Endothelial cell of umbilical vein (primary cell): Measurements from ENCODE around the gene FXYD3. TPM values are rescaled to one million over a fixed set of nuclear protein-coding genes. Genes with fewer than 3 reads are reported as not detected.

ENCODE experiments used
- BruUV-seq: library from RNA; stranded (reverse); fragments of 400-500 nt; replicated peaks from 2 replicates; lab custom pipeline; 2021; lab: Mats Ljungman, UMichigan
- CTCF ChIA-PET: fragments of 300-600, 350-600 bp; sonication (Branson Sonifier 250); formaldehyde crosslinking; loops from one replicate; lab custom pipeline; 2021; ENCODE audit warnings: antibody characterized with exemption, inconsistent platforms; lab: Charles Lee
- POLR2A ChIA-PET: fragments of 300-600, 350-600 bp; sonication (Branson Sonifier 250); formaldehyde crosslinking; loops from one replicate; lab custom pipeline; 2021; ENCODE audit warnings: antibody characterized with exemption, inconsistent platforms; lab: Charles Lee
- DNase-seq: peaks from one replicate; pipeline ENCODE4 v3.0.0-alpha.2; 2011; ENCODE audit warnings: low read depth, low spot score
- FAIRE-seq: peaks from 2 replicates; lab custom pipeline; 2011; peaks lifted over from hg19 to GRCh38; lab: Jason Lieb, UNC
- H2AFZ ChIP-seq: 2 replicates; pipeline ENCODE4 v1.6.0; 2012; ENCODE audit warnings: low read depth, low read length, control low read depth, inconsistent platforms
- H3K27ac ChIP-seq: 2 replicates; pipeline ENCODE4 v1.5.1; 2011; ENCODE audit warnings: low read depth, mild to moderate bottlenecking, control low read depth, low read length, moderate library complexity; ENCODE audit not compliant: insufficient read depth
- H3K27me3 ChIP-seq, 2 experiments: 2 replicates each; pipeline versions ENCODE4 v1.6.0 to v1.6.1; 2011; ENCODE audit warnings: low read length in 2 of 2, mixed read lengths in 1 of 2; ENCODE audit not compliant: control insufficient read depth in 2 of 2, insufficient read depth in 2 of 2
- H3K36me3 ChIP-seq, 2 experiments: 2 replicates in 1 of 2; 3 replicates in 1 of 2; pipeline ENCODE4 v1.5.1; 2011; ENCODE audit warnings: low read length in 2 of 2, mild to moderate bottlenecking in 1 of 2, moderate library complexity in 1 of 2; ENCODE audit not compliant: control insufficient read depth in 2 of 2, insufficient read depth in 2 of 2; ENCODE audit errors: extremely low read depth in 1 of 2
- H3K4me1 ChIP-seq: 3 replicates; pipeline ENCODE4 v1.5.1; 2011; ENCODE audit warnings: mild to moderate bottlenecking, low read length; ENCODE audit not compliant: control insufficient read depth, insufficient read depth; ENCODE audit errors: extremely low read depth
- H3K4me2 ChIP-seq: 2 replicates; pipeline ENCODE4 v1.6.1; 2011; ENCODE audit warnings: low read length, control low read depth, mixed read lengths; ENCODE audit not compliant: insufficient read depth
- H3K4me3 ChIP-seq, 3 experiments: fragments of 200-600 bp in 1 of 3; sonication (generic), shearing (Covaris generic) in 1 of 3; replicated peaks in 1 of 3; 2 replicates each; pipeline ENCODE4 v1.5.1; 2011 to 2016; ENCODE audit warnings: control low read depth in 3 of 3, low read length in 3 of 3, mild to moderate bottlenecking in 2 of 3, inconsistent platforms in 1 of 3, low read depth in 1 of 3, moderate library complexity in 1 of 3; ENCODE audit not compliant: insufficient read depth in 1 of 3
- H3K79me2 ChIP-seq: 2 replicates; pipeline ENCODE4 v1.6.0; 2012; ENCODE audit warnings: low read length, inconsistent platforms; ENCODE audit not compliant: control insufficient read depth, insufficient read depth
- H3K9ac ChIP-seq: replicated peaks from 2 replicates; pipeline ENCODE3; 2011; ENCODE audit warnings: low read length, control low read depth; ENCODE audit not compliant: insufficient read depth; ENCODE audit errors: extremely low read depth
- H3K9me1 ChIP-seq: replicated peaks from 3 replicates; pipeline ENCODE4 v1.6.0; 2011; ENCODE audit warnings: mild to moderate bottlenecking, low read length; ENCODE audit not compliant: control insufficient read depth, insufficient read depth; ENCODE audit errors: extremely low read depth
- H3K9me3 ChIP-seq: replicated peaks from 2 replicates; pipeline ENCODE4 v1.5.1; 2012; ENCODE audit warnings: low read length, inconsistent platforms; ENCODE audit not compliant: control insufficient read depth, insufficient read depth
- H4K20me1 ChIP-seq: replicated peaks from 2 replicates; pipeline ENCODE3; 2011; ENCODE audit warnings: mild to moderate bottlenecking, low read length; ENCODE audit not compliant: control insufficient read depth, insufficient read depth; ENCODE audit errors: extremely low read depth
- CTCF ChIP-seq, 2 donors: IDR thresholded peaks; 1 replicate in 1 of 2; 2 replicates in 1 of 2; pipeline ENCODE4 v1.5.1; 2011; ENCODE audit warnings: low read length in 2 of 2, mild to moderate bottlenecking in 2 of 2, moderate library complexity in 2 of 2, control low read depth in 1 of 2, inconsistent platforms in 1 of 2, low read depth in 1 of 2; ENCODE audit not compliant: insufficient read depth in 1 of 2; ENCODE audit errors: extremely low read depth in 1 of 2
- EZH2 ChIP-seq: IDR thresholded peaks from 2 replicates; pipeline ENCODE4 v1.6.1; 2012; ENCODE audit warnings: borderline replicate concordance, low read depth, mild to moderate bottlenecking, moderate library complexity, low read length, inconsistent platforms; ENCODE audit not compliant: severe bottlenecking
- FOS ChIP-seq: IDR thresholded peaks from 2 replicates; pipeline ENCODE4 v1.6.1; 2011; ENCODE audit warnings: mild to moderate bottlenecking, low read length, moderate library complexity, borderline replicate concordance; ENCODE audit not compliant: insufficient read depth
- GATA2 ChIP-seq: IDR thresholded peaks from 2 replicates; pipeline ENCODE4 v1.7.0; 2011; ENCODE audit warnings: low read depth, mild to moderate bottlenecking, moderate library complexity, mixed read lengths, low read length; ENCODE audit not compliant: insufficient read length, insufficient read depth
- JUN ChIP-seq: IDR thresholded peaks from 2 replicates; pipeline ENCODE4 v1.6.1; 2011; ENCODE audit warnings: borderline replicate concordance, low read depth; ENCODE audit not compliant: insufficient read length, insufficient read depth
- MAX ChIP-seq: IDR thresholded peaks from 2 replicates; pipeline ENCODE4 v1.6.1; 2011; ENCODE audit not compliant: insufficient read depth, insufficient read length
- MYC ChIP-seq: IDR thresholded peaks from one replicate; pipeline ENCODE4 v1.6.1; 2011; ENCODE audit warnings: mild to moderate bottlenecking, low read depth, low read length
- POLR2A ChIP-seq: IDR thresholded peaks from 2 replicates; pipeline ENCODE4 v1.6.1; 2012; ENCODE audit warnings: low read depth, mild to moderate bottlenecking, control low read depth, low read length
- POLR2AphosphoS5 ChIP-seq: IDR thresholded peaks from 2 replicates; pipeline ENCODE4 v1.6.1; 2012; ENCODE audit warnings: low read depth, mild to moderate bottlenecking, control low read depth, low read length, moderate library complexity; ENCODE audit not compliant: insufficient read depth
- dilution Hi-C: fragments of 300-500 bp; cut with MboI; formaldehyde crosslinking; loops from one replicate; pipeline ENCODE4 v1.15.0; 2019; ENCODE audit warnings: low sequenced_read_pairs; ENCODE audit not compliant: extremely low pct_ligation_motif_present
- intact Hi-C: fragments of 100-400 bp; cut with micrococcal nuclease; formaldehyde crosslinking; loops from one replicate; pipeline ENCODE4 v1.10.0; 2022
- polyA plus RNA-seq, 4 experiments: library from polyadenylated mRNA; depleted of rRNA in 3 of 4; stranded (reverse) in 3 of 4; unstranded in 1 of 4; fragments of >200 nt; gene quantifications; 2 replicates each; pipeline versions ENCODE4 v1.2.1 to v1.2.3, GENCODE V29; 2011 to 2012; ENCODE audit warnings: missing spikeins in 1 of 4
- small RNA-seq: library from RNA; depleted of rRNA; stranded (forward); fragments of <200 nt; gene quantifications from one replicate; pipeline ENCODE3, GENCODE V24; 2012; ENCODE audit warnings: low replicate concordance, low read depth; ENCODE audit not compliant: insufficient read depth, insufficient read length
- total RNA-seq: library from RNA; stranded (reverse); gene quantifications from 2 replicates; pipeline ENCODE4 v1.2.3, GENCODE V29; 2021

Gene FXYD3
- total and polyA plus RNA-seq, 2 donors (not counting 3 experiments of a cell fraction or from before 2014, with no cell fraction given): not detected

GRCh38 chr19:35171730-35172129 is 56.1 kb downstream of the FXYD3 start:
- Histone ChIP-seq H3K79me2 (no peaks in the 10 kb centered on the region), H3K9me3 (no peaks in the 10 kb centered on the region), H3K27ac (no peak overlapping the region), H3K9ac (no peak overlapping the region), H3K36me3 (peaks cover 3 to 7% of the 10 kb centered on the region in 2 experiments), H3K9me1 (no peaks in the 10 kb centered on the region), H2AFZ (no peak overlapping the region), H4K20me1 (no peaks in the 10 kb centered on the region), H3K4me3 (no peak overlapping the region), H3K4me2 (no peak overlapping the region), H3K4me1 (no peaks in the 10 kb centered on the region), H3K27me3 (no peaks in the 10 kb centered on the region)
- no TSS peak for BruUV-seq
- DNase-seq (no peak), FAIRE-seq (no peak)
- intact Hi-C loops (no loop called here), dilution Hi-C loops (no loop called here)
- TF ChIP-seq GATA2 (no peak), JUN (no peak), EZH2 (no peak), MAX (no peak), FOS (no peak), CTCF (IDR thresholded peaks at IDR 0.05; ENCODE audit: extremely low read depth in 1 of 2, insufficient read depth in 1 of 2, low read depth in 1 of 2, low read length in 2 of 2) (no peak), POLR2A (no peak), POLR2AphosphoS5 (no peak), MYC (no peak)
- POLR2A ChIA-PET: no interaction called here
- CTCF ChIA-PET: interaction anchor here (1.5 to 1.8 kb wide), 2 partner anchors 18 to 30 kb away, joined by 3 to 6 read pairs; partner anchors contain the start of gene FXYD5

Small RNA genes within 50 kb of the gene (small RNA-seq; reads per million reads assigned to genes)
- not detected for gene AC020907.2

Other genes with a start within 250 kb of the FXYD3 start
- gene ZNF30, start 188.9 kb upstream of the FXYD3 start, total RNA-seq: 3.6 and 4.7 TPM in 2 replicates
- gene ZNF30, start 188.9 kb upstream of the FXYD3 start, polyA plus RNA-seq: 1.2 and 1.3 TPM in 2 replicates
- 19.6 and 19.8 TPM in 2 replicates for gene ZNF792, start 151.6 kb upstream of the FXYD3 start, total RNA-seq
- 10.9 and 11.3 TPM in 2 replicates for gene ZNF792, start 151.6 kb upstream of the FXYD3 start, polyA plus RNA-seq
- gene GRAMD1A, start 115.5 kb upstream of the FXYD3 start, total RNA-seq: 130 and 139 TPM in 2 replicates
- gene GRAMD1A, start 115.5 kb upstream of the FXYD3 start, polyA plus RNA-seq: 127 and 162 TPM in 2 replicates
- gene SCN1B, start 85.4 kb upstream of the FXYD3 start, total RNA-seq: 14.2 and 15.8 TPM in 2 replicates
- 11.2 and 14.0 TPM in 2 replicates for gene SCN1B, start 85.4 kb upstream of the FXYD3 start, polyA plus RNA-seq
- 0.23 TPM in 1 of 2 replicates, not detected in the other for gene HPN, start 74.1 kb upstream of the FXYD3 start, total RNA-seq
- 0.05 and 0.10 TPM in 2 replicates for gene HPN, start 74.1 kb upstream of the FXYD3 start, polyA plus RNA-seq
- gene LGI4, start 19.2 kb downstream of the FXYD3 start, total RNA-seq: not detected in 2 replicates
- not detected in 2 replicates for gene LGI4, start 19.2 kb downstream of the FXYD3 start, polyA plus RNA-seq
- gene FXYD1, start 23.0 kb downstream of the FXYD3 start, total RNA-seq: not detected in 2 replicates
- gene FXYD1, start 23.0 kb downstream of the FXYD3 start, polyA plus RNA-seq: not detected in 2 replicates
- not detected in 2 replicates for gene FXYD7, start 27.4 kb downstream of the FXYD3 start, total RNA-seq
- 0.40 TPM in 1 of 2 replicates, not detected in the other for gene FXYD7, start 27.4 kb downstream of the FXYD3 start, polyA plus RNA-seq
- gene FXYD5, start 38.9 kb downstream of the FXYD3 start, total RNA-seq: 219 and 223 TPM in 2 replicates
- gene FXYD5, start 38.9 kb downstream of the FXYD3 start, polyA plus RNA-seq: 290 and 387 TPM in 2 replicates
- gene FAM187B, start 112.9 kb downstream of the FXYD3 start, total RNA-seq: not detected in 2 replicates
- not detected in 2 replicates for gene FAM187B, start 112.9 kb downstream of the FXYD3 start, polyA plus RNA-seq
- gene LSR, start 133.2 kb downstream of the FXYD3 start, total RNA-seq: 0.74 and 1.0 TPM in 2 replicates
- gene LSR, start 133.2 kb downstream of the FXYD3 start, polyA plus RNA-seq: 0.76 and 0.94 TPM in 2 replicates
- gene USF2, start 153.1 kb downstream of the FXYD3 start, total RNA-seq: 76.8 and 85.8 TPM in 2 replicates
- 75.0 and 80.5 TPM in 2 replicates for gene USF2, start 153.1 kb downstream of the FXYD3 start, polyA plus RNA-seq
- 0.15 TPM in 1 of 2 replicates, not detected in the other for gene HAMP, start 166.7 kb downstream of the FXYD3 start, total RNA-seq
- not detected in 2 replicates for gene HAMP, start 166.7 kb downstream of the FXYD3 start, polyA plus RNA-seq
- not detected in 2 replicates for gene MAG, start 176.3 kb downstream of the FXYD3 start, total RNA-seq
- gene MAG, start 176.3 kb downstream of the FXYD3 start, polyA plus RNA-seq: not detected in 2 replicates
- gene CD22, start 213.4 kb downstream of the FXYD3 start, total RNA-seq: not detected in 2 replicates
- gene CD22, start 213.4 kb downstream of the FXYD3 start, polyA plus RNA-seq: not detected in 2 replicates
- not detected in 2 replicates for gene FFAR1, start 232.1 kb downstream of the FXYD3 start, total RNA-seq
- gene FFAR1, start 232.1 kb downstream of the FXYD3 start, polyA plus RNA-seq: not detected in 2 replicates
- gene FFAR3, start 242.6 kb downstream of the FXYD3 start, total RNA-seq: not detected in 2 replicates
- gene FFAR3, start 242.6 kb downstream of the FXYD3 start, polyA plus RNA-seq: not detected in 2 replicates